ENCODE measurements around the gene U2AF1.
"Not testable (repeated sequence)": the region's sequence is repeated elsewhere in the genome, so short reads cannot be mapped to it uniquely, and the experiment has no call there.

DNA sequence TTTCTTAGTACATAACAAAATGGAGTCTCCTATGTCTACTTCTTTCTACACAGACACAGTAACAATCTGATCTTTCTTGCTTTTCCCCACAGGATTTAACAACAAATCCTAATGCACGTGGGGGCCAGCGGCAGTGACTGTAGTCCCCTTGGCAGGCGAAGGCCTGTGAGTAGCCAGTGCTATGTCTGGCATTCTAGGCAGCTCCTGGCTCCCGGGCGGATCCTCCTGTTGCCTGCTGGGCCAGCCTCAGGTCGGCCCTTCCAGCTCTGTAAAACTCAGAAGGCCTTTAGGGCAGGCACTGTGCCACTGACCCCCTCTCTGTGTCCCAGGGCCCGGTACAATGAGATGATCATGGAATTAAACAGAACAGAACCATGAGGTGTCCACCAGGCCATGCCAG is 40.6 kb upstream of the U2AF1 start:
- TF ChIP-seq RAD21 (IDR thresholded peaks at IDR 0.05; ENCODE audit: low read length); CTCF (IDR thresholded peaks at IDR 0.05); SMC3 (IDR thresholded peaks at IDR 0.05; ENCODE audit: low read depth, low read length); POLR2AphosphoS5 (IDR thresholded peaks at IDR 0.05; ENCODE audit: low read depth, low read length); EP300 (IDR thresholded peaks at IDR 0.05; ENCODE audit: borderline replicate concordance in 1 of 2, low read depth in 1 of 2, low read length in 1 of 2); FOXM1 (IDR thresholded peaks at IDR 0.05; ENCODE audit: low read depth); GABPA (IDR thresholded peaks at IDR 0.05; ENCODE audit: low read depth); MAX (IDR thresholded peaks at IDR 0.05; ENCODE audit: low read depth); MXI1 (IDR thresholded peaks at IDR 0.05; ENCODE audit: low read depth, low read length); EZH2phosphoT487 (IDR thresholded peaks at IDR 0.05; ENCODE audit: borderline replicate concordance, low read depth); TAF1 (IDR thresholded peaks at IDR 0.05; ENCODE audit: borderline replicate concordance, low read depth, low read length): not testable (repeated sequence)
- TF ChIP-seq, protein P1, sequence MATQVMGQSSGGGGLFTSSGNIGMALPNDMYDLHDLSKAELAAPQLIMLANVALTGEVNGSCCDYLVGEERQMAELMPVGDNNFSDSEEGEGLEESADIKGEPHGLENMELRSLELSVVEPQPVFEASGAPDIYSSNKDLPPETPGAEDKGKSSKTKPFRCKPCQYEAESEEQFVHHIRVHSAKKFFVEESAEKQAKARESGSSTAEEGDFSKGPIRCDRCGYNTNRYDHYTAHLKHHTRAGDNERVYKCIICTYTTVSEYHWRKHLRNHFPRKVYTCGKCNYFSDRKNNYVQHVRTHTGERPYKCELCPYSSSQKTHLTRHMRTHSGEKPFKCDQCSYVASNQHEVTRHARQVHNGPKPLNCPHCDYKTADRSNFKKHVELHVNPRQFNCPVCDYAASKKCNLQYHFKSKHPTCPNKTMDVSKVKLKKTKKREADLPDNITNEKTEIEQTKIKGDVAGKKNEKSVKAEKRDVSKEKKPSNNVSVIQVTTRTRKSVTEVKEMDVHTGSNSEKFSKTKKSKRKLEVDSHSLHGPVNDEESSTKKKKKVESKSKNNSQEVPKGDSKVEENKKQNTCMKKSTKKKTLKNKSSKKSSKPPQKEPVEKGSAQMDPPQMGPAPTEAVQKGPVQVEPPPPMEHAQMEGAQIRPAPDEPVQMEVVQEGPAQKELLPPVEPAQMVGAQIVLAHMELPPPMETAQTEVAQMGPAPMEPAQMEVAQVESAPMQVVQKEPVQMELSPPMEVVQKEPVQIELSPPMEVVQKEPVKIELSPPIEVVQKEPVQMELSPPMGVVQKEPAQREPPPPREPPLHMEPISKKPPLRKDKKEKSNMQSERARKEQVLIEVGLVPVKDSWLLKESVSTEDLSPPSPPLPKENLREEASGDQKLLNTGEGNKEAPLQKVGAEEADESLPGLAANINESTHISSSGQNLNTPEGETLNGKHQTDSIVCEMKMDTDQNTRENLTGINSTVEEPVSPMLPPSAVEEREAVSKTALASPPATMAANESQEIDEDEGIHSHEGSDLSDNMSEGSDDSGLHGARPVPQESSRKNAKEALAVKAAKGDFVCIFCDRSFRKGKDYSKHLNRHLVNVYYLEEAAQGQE (IDR thresholded peaks at IDR 0.05; ENCODE audit: low read depth, low read length), result not testable (repeated sequence)
- TF ChIP-seq, protein P2, sequence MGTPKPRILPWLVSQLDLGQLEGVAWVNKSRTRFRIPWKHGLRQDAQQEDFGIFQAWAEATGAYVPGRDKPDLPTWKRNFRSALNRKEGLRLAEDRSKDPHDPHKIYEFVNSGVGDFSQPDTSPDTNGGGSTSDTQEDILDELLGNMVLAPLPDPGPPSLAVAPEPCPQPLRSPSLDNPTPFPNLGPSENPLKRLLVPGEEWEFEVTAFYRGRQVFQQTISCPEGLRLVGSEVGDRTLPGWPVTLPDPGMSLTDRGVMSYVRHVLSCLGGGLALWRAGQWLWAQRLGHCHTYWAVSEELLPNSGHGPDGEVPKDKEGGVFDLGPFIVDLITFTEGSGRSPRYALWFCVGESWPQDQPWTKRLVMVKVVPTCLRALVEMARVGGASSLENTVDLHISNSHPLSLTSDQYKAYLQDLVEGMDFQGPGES (IDR thresholded peaks at IDR 0.05; ENCODE audit: low read depth, low read length), result not testable (repeated sequence)
